SKM-1 (cell line): ENCODE measurements around the gene ZRANB1.
"Not testable (repeated sequence)": the region's sequence is repeated elsewhere in the genome, so short reads cannot be mapped to it uniquely, and the experiment has no call there.

Source experiments
- DNase-seq: peaks from one replicate; lab custom pipeline; 2025; ENCODE audit not compliant: unreplicated experiment; lab: John Stamatoyannopoulos, UW

ZRANB1 gene

DNA sequence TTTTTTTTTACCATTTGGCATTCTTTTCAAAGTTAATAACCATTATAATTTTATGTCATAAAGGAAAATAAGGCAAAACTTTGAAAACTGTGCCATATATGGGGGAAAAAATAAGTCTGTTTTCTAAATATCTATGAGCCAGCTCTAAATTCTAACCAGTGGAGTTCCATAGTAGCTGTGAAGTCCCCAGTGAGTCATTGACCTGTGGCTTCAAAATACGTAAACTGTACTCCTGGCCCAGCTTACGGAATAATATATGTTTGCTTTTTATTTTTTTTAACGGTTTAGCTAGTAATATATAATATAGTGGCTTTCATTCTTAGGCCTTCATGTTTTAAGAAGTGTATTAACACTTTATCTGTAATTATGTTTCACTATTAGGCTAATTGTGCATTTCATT lies 20.5 kb downstream of the ZRANB1 start:
- no peak for DNase-seq

DNA sequence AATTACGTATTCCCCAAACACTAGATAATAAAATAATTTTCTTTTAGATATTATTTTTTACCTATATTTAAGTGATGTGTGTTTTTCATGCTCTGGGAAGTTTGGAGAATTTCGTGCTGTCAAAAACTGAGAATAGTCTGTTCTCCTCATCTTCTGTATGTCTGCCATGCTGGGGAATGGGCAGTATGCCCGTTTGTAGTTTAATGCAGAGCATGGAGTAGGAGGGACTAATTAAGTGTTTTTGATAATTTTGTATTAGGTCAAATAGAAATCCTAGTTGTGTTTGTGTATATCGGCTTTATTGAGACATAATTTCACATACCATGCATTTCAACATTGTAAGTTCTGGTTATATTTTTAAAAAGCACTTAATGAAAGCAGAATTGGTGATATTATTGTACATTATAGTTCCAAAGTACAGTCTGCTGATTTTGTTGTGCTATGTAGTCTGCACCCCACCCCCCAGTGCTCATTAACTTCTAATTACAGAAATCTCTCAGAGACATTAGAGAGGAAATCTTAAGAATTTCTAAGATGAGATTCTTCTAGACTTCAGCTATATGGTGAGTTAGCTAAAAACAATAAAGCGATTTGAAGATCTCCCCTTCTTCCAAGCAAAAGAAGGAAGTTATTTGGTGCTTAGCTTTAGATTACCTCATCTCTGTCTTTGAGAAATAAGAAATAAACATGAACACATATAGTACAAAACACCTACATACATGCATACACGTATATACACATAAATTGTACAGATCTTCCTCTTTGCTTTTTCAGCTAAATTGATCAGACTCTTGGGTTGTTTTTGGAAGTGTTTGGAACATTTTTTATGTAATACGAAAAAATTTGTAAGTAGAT lies 22.2 kb downstream of the ZRANB1 start:
- no peak for DNase-seq

DNA sequence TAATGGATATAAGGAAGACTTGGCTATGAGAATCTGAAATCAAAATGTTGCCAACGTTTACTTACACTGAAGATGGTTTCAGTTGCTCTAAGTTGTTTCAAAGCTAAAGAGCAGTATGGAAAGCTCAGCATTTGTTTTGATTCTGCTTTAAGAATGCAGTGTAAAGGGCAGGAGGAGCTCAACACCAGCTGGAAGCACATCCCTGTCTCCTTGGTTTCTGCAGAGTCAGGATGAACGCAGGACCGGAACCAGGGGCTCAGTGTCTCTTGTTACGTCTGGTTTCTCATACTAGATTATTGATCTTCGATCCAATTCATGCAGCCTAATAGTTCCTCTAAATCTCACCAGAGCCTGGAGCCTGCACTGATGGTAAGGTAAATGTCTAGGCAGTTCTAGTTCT lies 24.1 kb downstream of the ZRANB1 start:
- no peak for DNase-seq

DNA sequence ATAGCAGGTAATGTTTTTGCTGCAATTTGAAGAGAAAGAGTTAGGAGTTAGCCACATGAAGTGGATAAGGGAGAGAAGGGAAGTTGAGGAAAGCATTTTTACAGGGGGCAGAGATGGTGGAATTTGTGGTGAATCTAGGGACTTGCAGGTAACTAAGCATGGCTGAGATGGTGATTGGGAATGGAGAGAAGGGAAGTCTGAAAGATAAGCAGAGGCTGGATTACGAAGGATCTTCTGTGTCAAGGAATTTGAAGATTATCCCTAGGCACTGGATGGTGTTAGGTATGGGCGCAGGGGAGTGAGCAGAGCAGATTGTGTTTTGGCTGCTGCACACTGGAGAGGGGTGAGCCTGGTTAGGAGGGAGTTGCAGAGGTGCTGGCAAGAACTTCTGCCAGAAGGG lies 25.3 kb downstream of the ZRANB1 start:
- DNase-seq = no peak

DNA sequence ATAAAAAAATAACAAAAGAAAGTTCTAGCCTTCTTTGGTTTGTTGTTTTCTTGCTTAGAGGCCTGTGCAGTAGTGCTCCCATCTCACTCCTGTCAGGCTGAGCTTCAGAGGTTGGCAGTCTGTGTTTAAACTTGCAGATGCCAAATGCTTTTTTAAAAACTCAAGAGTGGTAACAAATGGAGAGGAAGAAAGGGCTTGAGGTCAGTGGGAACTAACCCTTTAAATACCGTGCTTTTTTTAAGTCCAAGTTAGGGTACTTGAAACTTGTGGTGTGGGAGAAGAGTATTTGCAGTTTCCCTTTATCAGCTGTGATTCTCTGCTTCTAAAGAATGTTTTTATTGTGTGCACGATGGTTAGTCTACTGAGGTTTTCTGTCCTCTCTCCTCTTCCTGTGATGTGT lies 29.4 kb downstream of the ZRANB1 start:
- DNase-seq = no peak

DNA sequence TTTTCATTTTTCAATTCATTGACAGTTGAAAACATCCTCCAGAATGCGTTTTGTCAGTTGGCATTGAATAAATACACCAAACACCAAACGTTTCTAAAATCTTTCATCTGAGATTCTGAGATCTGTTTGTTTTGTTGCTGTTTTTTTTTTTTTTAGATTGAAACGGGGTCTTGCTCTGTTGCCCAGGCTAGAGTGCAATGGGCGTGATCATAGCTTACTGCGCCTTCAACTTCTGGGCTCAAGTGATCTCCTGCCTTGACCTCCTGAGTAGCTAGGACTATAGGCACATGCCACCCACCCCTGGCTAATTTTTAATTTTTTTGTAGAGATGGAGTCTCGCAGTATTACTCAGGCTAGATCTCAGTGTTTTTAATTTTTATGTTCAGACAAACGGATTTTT lies 30.7 kb downstream of the ZRANB1 start:
- DNase-seq = no peak

DNA sequence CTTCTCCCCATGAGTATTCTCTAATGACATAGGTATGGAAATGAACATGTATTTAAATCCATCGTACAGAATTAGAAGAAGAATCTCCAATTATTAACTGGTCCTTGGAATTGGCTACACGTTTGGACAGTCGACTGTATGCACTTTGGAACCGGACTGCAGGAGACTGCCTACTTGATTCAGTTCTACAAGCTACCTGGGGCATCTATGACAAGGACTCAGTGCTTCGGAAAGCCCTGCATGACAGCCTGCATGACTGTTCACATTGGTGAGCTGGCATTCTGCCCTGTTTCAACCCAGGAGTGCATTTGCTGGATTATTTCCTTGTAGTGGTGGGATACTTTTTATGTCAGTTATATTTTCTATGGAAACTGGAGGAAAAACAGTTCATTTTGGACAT lies 32.2 kb downstream of the ZRANB1 start:
- DNase-seq = no peak

DNA sequence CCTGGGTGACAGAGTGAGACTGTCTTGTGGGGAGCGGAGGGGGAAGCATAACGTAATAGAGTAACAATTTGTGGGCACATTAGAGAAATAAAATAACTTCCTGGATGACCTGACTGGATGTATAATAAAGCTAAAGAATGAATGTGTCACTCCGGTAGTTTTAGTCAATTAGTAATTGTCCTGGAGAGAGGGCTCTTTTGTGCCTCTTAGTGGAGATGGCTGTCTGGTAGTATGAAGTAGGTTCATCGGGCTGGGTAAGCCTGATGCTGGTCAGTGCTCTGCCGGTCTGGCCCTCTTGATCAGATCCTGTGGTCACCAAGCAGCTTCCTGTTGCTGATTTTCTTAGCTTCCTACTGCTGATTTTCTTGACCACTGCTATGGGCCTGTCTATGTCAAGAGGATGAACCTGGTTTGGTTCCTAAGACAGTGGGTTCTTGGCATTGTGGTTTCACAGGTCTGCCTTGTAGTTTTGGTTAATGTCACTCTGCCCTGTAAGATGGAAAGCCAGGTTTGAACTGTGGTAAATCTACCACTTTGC lies 34.1 kb downstream of the ZRANB1 start:
- DNase-seq = no peak

DNA sequence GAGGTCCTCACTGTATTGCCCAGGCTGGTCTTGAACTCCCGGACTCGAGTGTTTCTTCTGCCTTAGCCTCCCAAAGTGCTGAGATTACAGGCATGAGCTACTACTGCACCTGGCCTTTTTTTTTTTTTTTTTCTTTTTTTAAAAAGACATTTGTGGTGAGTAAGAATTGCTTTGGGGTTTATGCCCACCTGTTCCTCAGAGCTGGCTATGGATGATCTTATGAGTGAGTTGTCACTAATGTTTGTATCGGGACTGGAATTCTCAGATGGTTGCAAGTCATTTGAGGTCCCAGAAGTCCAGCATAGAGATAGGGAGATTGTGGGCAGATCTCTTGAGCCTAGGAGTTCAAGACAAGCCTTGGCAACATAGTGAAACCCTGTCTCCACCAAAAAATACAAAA lies 35.2 kb downstream of the ZRANB1 start:
- DNase-seq = no peak

DNA sequence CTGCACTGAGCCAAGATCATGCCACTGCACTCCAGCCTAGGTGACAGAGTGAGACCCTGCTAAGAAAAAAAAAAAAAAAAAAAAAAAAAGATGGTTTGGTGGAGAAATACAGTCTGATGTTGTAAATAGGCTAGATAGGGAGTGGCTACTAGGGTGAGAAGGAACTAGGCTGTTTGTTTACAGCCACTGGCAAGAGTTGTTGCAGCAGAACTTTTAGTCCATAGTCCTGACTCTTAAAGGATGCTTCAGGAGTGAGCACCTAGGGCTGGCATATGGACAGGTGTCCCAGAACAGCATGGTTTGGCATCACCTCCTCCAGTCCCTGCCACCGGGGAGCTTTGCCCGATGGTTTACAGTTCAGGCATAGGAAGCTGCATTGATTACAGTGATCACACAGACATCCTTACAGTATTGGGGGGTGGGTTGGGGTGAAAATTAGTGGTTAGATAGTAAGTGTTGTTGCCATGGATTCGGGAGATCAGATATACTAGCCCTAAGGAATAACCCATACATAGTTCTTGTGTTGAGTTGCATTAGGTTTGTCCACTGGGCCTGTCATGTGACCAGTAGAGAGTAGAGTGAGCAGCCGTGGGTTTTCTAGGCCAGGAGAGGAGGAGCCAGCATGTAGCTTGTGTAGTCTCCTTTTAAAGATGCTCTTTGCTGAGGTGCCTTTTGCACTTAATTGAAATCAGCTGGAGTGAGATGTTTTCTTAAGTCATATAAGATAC lies 35.9 kb downstream of the ZRANB1 start:
- no peak for DNase-seq

DNA sequence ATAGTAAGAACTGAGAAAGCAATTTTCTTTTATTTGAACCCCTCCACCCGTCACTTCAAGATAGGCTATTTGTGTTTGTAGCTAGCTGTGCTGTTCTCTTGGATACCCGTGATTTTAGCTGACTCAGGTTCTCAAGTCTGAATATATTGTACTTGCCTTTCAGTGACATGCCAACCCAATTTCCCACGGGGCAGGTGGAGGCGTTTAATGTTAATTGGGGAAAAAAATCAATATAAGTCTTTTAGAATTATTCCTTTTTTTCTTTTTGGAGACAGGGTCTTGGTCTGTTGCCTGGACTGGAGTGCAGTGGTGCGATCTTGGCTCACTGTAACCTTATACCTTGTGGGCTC lies 36.4 kb downstream of the ZRANB1 start:
- DNase-seq = no peak

DNA sequence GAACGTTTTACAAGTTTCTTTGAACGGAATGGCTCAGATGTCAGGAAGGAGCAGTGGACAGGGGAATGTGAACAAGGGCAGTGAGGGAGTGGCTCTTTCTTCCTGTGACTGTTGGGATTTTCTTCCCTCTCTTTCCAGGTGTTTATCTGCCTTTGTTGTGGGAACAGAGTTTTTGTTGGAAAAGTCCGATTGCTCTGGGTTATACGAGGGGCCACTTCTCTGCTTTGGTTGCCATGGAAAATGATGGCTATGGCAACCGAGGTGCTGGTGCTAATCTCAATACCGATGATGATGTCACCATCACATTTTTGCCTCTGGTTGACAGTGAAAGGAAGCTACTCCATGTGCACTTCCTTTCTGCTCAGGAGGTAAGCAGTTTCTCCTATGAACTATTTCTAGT lies 41.4 kb downstream of the ZRANB1 start:
- no peak for DNase-seq

DNA sequence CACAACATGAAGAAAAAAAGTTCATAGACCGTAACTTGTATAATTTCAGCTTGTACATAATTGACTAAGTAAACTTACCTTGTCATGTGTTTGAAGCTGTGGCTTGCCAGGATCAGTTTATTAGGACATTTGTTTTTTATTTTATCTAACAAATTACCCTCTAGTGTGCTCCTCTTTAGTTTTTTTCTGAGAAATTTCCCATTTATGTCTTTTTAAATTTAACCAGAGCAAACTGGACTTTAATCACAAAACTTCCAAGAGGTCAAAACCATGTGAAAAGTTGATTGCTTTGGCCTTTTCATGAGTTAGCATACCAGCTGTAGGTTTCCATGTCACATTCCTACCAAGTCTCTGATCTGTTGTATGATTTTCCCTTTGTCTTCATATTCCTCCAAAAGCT lies 42.5 kb downstream of the ZRANB1 start:
- no peak for DNase-seq

DNA sequence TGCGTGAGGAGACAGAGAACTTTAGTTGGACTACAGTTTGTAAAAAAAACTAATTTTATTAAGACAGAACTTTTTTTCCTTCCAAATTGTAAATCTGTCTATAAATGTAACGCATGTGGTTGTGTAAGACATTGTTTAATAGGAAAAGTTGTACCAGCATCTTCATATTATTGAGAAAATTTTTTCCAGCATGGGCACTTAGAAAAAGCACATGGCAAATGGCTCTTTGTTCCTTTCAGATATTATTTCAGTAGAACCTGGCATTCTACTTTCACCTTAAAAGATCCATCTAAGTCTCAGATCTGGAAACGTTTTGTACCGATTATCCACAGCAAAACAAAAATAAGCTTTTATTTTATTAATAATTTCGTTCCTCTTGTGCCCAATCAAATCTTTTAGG lies 43.2 kb downstream of the ZRANB1 start:
- DNase-seq = no peak

DNA sequence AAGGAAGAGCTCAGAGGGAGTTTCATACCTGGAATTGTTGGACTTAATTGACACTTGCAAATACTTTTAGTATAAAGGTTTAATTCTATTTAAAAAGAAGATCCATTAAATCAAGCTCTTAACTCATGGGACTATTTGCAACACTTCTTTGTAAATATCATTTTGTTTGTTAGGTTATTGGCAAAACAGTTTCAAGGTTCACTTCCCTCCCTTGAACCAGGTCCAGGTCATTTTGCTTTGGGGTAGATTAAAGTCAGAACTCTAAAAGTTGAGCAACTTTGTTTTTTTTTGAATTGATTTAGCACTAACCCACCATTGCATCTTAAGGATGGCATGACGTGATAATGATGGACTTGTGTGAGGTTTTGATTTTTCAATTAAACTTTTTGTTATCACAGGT lies 45.9 kb downstream of the ZRANB1 start:
- DNase-seq = no peak

DNA sequence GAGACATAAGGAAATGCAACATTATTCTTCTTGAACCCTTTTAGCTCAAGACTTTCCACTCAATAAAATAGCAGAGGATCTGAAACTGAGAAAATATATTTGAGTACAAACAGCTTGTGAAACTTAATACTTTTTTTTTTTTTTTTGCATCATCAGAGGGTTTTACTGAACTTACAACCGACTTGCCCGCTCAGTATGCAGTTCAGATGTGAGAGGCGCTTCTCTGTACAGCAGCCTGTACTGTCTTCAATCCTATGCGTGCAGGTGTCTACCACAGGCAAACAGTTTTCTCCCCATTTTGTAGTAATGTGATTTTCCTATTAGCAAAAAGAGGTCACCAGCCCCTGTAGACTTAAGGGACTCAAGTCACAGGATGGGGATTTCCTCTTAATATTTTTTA lies 46.8 kb downstream of the ZRANB1 start:
- not testable (repeated sequence) for DNase-seq

DNA sequence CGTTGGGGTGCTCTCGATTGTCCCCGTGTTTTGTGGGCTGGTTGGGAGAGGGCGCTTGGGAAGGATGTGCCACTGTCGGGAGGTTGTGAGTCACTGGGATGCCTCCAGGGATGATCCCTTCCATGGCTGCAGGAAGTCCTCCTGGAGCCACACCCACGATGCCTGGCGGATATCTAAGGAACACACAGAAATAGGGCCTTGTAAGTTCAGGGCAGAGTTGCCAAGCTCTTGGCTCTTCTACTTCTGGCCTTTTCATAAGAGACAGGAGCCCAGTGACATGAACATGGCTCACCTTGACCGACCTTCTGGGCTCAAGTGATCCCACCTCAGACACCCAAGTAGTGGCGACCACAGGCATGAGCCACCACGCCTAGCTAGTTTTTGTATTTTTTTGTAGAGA lies 47.6 kb downstream of the ZRANB1 start:
- no peak for DNase-seq

DNA sequence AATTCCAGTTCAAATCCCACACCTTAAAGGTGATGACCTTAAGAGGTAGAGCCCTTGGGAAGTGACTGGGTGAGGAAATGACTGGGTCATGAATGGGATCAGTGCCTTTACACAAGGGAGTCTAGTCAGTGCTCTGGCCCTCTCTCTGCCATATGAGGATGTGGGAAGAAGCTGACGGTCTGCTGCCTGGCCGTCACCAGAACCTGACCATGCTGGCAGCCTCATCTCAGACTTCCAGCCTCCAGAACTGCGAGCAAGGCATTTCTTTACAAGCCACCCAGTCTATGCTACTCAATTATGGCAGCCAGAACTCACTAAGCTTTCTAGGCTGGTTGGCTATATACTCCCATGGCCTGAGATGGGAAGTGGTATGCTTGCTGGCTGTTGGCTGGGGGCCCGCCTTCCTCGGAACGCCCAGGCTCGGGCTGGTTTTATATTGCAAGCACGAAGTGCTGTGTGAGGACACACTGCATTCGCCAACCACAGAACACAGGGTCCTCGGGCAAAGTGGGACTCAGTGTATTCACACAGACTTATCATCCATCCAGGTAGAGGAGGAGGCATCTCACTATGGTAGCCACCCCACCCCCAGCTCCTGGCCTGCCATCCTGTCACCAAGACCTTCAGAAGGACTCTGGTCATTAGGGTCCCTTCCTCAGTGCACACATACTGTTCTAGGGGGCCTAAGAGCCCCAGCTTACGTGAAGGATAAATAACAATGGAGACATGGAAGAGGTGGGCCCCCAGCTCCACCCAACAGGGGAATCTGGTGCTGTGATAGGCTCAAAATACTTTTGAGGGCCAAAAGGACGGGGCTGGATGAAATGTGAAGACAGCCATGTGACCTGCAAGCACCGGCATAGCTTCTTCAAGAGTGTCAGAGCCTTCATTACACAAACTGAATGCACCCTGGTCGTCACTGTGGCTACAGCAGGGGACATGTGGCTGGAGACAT lies 49.0 kb downstream of the ZRANB1 start:
- DNase-seq = no peak

DNA sequence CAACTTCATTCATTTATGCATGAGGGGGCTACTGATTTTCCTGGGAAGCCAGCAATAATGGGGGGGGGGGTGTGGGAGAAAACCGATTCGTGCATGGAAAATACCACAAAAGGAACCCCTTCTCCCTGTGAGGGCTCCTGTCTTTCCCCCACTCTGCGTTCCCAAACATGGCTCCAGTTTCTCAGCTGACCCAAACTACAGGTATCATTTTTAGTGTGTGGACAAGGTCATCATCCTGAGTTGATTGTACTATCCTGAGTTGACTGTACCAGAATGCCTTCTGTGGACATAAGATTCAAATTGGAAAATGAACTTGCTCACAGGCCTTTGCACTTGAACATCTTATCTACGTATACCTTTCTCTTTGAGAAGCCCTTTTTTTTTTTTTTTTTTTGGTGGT lies 49.9 kb downstream of the ZRANB1 start:
- no peak for DNase-seq

DNA sequence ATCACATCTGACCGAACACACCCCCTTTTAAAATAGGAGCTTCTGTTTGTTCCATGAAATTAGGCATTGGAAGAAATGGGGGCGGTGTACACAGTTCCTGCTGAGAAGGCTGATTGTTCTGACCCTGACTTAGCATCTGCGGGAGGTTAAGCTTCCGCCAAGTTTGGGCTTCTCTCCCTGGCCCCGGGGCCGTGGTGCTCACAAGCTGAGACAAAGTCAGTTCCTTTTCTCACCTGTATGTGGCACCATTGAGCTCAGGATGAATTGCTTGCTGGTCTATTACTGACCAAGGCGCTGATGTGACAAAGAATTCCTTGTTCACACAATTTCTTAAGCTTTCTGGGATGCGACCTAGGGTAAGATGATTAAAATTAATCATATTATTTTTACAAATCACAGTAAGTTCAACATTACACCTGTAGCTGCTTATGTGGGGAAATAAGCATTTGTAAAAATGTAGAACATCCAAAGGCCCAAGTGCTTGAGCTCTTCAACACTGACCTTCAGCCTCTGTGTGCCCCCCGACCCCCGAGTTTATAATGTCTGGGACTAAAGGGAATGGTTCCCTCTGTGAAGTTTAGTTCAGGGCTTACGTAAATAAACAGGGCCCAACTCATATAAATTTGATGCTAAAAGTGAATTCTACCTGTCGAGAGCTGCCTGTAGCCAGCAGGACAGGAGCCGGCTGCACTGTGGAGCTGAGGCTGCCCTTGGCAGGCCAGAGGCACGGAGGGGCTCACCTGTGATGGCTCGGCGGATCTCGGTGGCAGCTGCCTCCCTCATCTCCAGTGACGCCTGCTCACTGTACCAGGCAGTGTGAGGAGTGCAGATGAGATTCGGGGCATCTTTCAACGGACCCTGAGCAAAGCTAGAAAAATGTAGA lies 50.8 kb downstream of the ZRANB1 start:
- DNase-seq = no peak
